ENCODE data around the gene AMZ2.
"Not testable (repeated sequence)": the region's sequence is repeated elsewhere in the genome, so short reads cannot be mapped to it uniquely, and the experiment has no call there.

AMZ2 gene

DNA sequence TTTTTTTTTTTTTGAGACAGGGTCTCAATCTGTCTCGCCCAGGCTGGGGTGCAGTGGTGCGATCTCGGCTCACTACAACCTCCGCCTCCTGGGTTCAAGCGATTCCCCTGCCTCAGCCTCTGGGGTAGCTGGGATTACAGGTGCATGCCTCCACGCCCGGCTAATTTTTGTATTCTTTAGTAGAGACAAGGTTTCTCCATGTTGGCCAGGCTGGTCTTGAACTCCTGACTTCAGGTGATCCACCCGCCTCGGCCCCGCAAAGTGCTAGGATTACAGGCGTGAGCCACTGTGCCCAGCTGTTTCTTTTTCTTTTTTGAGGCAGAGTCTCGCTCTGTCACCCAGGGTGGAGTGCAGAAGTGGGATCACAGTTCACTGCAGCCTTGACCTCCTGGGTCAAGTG is 27.1 kb upstream of the AMZ2 start:
- not testable (repeated sequence) for DNase-seq (ENCODE audit: low spot score)

DNA sequence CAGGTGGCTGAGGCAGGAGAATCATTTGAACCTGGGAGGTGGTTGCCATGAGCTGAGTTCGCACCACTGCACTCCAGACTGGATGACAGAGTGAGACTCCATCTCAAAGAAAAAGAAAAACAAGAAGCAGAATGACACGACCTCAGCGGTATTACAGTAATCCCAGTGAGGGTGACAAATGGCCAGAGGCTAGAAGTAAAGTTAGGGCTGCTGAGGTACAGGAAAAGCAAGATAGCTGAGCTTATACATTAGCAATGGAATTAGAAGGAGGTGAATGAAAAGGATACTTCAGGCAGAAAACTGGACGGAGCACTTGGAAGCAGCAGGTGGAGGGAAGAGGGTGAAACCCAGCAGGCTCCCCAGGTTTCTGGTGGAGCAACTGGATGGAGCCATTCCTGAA is 26.1 kb upstream of the AMZ2 start:
- DNase-seq (ENCODE audit: low spot score), result no peak

DNA sequence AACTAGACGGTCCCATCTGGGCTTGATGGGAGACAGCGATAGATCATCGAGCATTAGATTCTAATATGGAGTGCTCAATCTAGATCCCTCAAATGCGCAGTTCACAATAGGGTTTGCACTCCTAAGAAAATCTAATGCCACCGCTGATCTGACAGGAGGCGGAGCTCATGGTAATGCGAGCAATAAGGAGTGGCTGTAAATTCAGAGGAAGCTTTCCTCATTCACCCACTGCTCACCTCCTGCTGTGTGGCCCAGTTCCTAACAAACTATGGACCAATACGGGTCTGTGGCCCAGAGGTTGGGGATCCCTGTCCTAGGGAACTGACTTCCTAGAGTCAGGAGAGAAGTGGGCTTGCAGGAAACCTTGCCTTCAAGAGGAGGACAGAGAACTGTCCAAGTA is 25.2 kb upstream of the AMZ2 start:
- no peak for DNase-seq (ENCODE audit: low spot score)

DNA sequence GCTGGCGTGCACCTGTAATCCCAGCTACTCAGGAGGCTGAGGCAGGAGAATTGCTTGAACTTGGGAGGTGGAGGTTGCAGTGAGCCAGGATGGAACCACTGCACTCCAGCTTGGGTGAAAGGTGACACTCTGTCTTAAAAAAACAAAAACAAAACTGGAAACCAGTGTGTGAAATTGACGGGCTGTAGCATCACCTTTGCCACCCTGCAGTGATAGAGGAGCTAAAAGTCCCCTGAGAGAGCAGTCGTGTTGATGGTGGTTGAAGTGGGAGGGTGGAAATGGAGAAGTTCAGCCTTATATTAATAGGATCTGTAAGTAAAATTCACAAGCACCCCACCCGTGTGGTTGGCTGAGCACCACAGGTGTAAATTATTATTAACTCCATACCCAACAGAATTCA is 22.8 kb upstream of the AMZ2 start:
- DNase-seq (ENCODE audit: low spot score), result not testable (repeated sequence)

DNA sequence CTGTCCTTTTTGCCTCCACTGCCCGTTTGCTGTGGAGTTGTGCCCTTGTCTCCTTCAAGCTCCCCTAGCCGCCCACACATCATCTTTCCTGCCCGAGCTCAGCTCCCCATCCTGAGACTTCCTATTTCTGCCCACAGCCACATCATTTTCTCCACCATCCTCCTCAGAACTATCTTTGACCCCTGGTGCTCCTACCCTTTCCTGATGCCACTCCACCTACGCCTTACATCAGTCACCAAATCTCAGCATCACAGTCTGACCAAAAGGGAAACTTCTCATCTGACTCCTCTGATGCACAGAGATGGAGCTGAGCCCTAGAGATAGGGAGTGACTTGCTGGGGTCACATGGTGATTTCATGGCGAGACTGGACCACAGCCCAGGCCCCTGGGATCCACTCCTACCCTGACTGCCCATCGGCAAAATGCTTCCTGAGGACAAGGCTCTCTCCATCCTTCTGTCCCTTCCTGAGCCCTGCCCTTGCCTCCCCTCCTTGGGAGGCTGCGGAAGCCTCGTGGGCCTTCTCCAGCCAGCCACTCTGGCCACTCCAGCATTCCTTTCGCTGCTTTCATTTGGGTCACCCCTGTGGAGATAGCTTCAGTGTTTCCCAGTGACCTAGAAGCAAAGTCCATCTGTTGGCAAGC is 19.7 kb upstream of the AMZ2 start:
- DNase-seq (ENCODE audit: low spot score), result peak; percentile 58

DNA sequence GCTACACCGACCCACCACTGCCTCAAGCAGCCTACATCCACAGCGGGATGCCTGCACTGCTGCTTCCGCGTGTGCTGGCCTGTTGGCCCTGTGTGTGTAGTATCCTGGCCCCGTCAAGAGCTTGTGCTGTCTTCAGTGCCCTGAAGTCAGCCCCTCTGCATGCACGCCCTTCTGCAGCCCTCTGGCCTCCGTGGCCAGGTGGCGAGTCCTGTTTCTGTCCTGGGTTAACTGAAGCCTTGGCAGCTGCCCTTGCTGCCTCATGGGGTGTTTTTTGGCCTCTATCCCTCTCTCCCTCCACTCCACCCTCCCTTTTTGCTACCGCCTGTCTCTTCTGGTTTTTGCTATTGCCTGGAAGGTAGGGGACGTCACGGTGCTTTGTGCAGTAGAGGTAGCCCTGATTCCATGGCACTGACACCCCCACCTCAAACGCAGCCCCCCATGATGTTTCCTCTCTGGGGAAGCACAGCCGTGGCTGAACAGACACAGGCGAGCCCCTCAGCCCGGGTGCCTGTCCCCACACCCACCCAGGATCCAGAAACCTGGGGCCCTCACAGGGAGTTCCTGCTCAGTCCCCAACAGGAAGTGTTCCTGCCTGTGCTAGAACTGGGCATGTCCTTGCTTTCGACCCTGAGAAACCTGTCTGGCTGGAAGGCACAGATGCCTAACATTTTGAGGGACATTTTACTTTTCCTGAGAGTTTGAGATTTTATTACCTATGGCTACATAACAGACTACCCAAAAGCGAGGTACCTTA is 18.8 kb upstream of the AMZ2 start:
- no peak for DNase-seq (ENCODE audit: low spot score)

DNA sequence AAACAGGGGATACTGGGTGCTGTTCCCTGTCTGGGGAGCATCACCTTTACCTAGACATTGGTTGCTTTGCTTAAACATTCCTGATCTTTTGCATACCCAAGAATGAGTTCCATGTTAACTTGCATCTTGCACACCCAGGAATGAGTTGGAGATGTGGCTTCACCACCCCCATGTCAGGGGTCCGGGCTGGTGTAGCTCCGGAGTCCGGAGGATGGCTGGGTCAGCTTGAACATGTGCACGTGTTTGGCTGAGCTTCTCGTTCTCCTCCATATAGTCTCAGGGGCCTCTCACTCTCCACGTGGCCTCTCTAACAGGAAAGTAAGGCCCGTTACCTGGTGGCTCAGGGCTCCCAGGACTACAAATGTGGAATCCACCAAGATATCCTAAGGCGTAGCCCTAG is 18.2 kb upstream of the AMZ2 start:
- DNase-seq (ENCODE audit: low spot score), result no peak

DNA sequence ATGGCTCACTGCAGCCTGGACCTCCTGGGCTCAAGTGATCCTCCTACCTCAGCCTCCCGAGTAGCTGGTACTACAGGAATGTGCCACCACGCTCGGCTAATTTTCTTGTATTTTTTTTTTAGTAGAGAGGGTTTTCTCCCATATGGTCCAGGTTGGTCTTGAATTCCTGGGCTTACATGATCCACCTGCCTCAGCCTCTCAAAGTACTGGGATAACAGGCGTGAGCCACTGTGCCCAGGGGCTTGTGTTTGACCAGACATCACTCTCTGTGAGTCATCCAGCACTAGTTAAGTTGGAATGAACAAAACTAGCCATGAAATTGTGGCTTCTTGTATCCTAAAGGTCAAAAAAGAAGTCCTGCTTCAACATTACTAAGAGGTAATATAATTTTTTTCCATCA is 16.7 kb upstream of the AMZ2 start:
- DNase-seq (ENCODE audit: low spot score), result not testable (repeated sequence)

DNA sequence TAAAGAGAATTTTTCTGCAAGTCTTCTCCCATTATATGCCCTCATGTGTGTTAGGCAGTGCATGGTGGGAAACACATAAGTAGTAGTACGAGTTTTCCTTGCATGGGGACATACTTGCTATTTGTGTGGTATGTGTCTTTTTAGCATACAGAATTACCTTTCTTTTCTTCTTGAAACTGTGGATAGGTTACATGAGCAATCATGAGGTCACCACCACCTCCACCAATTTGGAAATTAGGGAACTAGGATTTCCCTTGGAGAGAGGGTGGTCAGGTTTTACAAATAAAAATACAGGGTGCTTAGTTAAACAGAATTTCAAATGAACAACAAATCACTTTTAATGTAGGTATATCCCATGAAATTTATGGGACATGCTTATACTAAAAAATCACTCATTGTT is 16.3 kb upstream of the AMZ2 start:
- DNase-seq (ENCODE audit: low spot score), result no peak

DNA sequence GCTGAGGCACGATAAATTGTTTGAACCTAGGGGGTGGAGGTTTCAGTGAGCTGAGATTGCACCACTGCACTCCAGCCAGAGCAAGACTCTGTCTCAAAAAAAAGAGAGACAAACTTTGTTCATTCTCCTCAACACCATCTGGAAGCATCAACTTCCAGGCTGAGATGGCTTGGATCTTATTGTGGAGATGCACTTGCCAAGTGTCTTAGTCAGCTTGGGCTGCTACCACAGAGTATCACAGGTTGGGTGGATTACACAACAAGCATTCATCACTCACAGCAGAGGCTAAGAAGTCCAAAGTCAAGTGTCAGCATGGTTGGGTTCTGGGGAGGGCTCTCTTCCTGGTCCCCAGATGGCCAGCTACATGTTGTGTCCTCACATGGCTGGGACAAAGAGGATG is 15.1 kb upstream of the AMZ2 start:
- DNase-seq (ENCODE audit: low spot score), result not testable (repeated sequence)

DNA sequence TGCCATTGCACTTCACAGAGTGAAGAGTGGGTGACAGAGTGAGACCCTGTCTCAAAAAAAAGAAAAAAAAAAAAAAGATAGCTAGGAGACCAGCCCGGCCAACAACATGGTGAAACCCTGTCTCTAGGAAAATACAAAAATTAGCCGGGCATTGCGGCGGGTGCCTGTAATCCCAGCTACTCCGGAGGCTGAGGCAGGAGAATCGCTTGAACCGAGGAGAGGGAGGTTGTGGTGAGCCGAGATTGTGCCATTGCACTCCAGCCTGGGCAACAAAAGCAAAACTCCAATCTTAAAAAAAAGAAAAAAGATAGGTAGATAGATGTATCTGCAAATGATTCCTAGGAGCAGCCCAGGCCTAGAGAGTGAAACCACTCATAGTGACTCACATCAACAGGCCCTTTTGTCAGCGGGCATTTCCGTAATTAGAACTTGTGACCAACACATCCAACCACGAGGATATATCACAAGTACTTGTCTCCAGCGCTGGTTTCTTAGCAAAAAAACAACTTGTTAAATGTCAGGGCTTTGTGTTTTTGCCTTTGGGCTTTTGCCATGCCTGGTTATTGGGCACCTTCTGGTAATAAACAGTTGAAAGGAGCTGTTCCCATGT is 13.0 kb upstream of the AMZ2 start:
- peak; percentile 79 for DNase-seq (ENCODE audit: low spot score)

DNA sequence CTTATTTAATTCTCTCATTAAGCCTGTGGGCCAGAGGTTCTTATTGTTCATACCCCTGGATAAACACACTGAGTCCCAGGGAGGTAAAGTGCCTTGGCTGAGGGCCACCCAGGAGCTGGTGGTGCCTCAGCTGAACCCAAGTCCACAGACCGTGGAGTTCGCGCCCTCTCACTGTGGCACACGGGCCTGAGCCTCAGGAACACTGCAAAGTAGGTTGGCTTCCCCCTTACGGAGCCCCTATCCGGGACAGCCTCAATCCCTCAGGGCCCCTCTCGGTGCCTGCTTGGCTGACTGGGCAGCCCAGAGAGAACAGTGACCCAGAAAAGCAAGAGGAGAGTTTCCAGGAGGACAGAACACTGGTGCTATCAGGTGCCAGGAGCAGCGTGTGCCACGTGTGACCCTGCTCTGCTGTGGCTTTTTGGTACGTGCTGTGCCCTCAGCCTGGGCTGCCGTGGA is 12.5 kb upstream of the AMZ2 start:
- DNase-seq (ENCODE audit: low spot score), result not testable (repeated sequence)

DNA sequence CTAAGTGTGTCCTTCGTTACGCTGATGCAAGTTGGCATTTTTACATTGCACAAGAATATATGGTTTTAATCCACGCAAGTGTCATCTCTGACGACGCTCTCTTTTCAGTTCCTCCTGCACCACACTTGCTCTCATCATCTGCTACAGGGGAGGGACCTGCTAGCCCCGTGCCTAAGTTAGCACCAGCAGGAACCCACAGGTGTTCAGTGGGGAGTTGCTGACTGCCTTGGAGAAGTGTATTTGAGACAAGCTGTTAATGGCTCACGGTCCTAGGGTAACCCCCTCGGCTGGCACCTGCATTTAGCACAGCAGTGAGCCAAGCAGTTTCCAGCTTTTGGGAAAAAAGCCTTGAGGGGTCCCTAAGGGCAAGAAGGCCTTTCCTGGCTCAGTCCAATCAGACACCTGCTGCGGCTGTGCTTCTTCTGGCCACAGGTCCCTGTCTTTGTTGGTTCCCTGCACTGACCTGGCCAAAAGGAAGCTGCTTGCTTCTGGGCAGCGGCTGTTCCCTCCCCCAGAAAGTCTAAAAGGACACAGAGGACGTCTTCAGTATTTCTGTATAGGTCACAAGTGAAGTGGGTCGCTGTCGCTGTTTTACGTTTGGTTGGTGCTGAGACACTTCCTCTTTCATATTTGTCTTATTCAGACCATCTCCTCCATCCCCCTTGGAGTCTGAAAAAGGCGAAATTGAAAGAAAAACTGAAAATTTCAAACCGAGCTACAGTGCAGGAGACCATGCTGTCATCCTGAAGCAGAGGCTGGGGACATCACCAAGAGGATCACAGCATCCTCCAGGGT is 10.3 kb upstream of the AMZ2 start:
- DNase-seq (ENCODE audit: low spot score), result peak; percentile 78

DNA sequence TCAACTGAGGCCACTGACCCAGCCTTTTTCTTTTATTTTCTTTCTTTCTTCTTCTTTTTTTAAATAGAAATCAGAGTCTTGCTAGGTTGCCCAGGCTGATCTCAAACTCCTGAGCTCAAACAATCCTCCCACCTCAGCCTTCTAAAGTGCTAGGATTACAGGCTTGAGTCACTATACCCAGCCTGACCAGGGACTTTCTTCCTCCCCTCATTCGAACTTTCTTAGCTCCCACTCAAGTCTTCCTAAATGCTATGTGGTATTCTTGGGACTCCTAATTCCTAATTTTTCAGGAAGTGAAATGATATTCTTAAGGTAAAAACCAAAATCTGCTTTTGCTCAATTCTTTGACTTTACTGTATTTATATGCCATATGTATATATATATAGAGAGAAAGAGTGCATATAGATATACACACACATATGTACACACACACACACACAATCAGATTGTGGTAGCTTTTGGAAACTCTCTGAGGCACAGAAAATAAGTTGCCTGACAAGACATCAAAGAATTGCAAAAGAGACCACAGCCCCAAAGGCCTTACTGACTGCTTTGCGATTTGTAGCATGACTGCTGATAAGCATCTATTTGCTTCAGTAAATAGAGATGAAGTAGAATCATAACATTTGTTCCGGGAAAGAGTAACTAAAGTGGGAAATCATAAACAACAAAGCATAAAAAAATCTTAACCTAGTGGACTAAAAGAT is 9.5 kb upstream of the AMZ2 start:
- DNase-seq (ENCODE audit: low spot score), result peak; percentile 63

DNA sequence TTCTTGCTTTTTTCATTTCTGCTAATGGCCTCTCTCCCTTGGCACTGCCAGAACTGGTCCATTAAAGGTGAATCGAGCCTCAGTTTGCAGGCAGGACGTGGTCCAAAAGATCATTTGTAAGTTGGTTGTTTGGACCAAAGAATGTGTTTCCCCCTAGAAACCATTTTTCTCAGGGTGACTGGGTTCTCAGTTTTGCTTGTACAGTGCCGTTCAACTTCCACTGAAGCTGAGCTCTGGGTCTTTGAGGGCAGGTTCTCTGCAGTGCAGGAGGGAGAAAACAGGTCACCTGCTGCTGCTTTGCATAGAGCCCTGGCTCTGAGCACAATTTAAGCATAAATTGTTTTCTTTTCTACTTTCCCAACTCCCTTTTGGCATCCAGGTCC is 9.0 kb upstream of the AMZ2 start:
- peak; percentile 79 for DNase-seq (ENCODE audit: low spot score)

DNA sequence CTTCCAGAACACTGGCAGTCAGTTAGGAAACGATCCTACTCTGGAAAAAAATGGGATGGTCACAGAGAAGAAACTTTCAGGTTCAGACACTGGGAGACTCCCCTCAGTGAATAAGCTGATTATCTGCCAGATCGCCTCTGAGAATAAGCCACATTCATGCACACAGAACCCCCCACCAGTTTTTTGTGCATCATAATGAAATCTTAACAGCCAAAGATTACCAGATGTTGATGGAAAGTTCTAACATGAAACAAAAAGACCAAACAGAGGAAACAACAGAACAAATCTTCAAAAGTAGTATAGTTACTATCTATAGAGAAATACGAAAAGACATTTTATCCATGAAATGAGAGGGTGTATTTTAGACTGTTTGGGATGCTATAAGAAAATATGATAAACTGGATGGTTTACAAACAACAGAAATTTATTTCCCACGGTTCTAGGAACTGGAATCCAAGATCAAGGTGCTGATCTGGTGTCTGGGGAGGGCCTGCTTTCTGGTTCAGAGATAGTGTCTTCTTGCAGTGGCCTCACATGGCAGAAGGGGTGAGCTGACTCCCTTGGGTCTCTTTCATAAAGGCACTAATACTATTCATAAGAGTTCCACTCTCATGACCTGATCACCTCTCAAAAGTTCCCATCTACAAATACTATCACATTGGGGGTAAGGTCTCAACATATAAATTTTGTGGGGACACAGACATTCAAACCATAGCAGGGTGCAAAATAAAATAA is 8.0 kb upstream of the AMZ2 start:
- peak; percentile 22 for DNase-seq (ENCODE audit: low spot score)

DNA sequence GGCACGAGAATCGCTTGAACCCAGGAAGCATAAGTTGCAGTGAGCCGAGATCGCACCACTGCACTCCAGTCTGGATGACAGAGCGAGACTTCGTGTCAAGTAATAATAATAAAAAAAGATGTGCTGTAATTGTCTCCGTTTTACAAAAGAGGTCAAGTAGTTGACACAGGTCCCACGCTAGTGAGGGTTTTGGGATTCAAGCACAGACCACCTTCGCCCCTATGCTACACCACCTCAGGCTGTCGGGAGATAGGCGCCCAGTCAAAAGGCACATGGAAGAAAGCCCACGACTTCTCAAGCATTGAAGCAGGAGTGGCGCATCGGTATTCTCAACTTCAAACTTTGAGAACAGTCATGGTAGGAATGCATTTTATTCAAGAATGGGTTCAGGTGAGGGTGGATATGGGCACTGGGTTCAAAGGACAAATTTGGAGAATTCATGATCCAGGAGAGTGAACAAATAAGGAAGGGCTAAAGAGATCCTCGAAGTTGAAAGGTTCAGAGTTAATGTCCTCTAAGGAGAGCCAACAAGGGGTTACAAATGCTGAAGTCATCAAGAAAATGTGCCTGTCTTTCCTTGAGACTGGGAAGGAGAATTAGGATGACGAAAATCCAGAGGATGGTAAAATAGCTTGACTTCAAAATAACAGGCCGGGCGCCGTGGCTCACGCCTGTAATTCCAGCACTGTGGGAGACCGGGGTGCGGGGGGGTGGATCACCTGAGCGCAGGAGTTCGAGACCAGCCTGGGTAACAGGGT is 1.4 kb upstream of the AMZ2 start:
- no peak for DNase-seq (ENCODE audit: low spot score)

DNA sequence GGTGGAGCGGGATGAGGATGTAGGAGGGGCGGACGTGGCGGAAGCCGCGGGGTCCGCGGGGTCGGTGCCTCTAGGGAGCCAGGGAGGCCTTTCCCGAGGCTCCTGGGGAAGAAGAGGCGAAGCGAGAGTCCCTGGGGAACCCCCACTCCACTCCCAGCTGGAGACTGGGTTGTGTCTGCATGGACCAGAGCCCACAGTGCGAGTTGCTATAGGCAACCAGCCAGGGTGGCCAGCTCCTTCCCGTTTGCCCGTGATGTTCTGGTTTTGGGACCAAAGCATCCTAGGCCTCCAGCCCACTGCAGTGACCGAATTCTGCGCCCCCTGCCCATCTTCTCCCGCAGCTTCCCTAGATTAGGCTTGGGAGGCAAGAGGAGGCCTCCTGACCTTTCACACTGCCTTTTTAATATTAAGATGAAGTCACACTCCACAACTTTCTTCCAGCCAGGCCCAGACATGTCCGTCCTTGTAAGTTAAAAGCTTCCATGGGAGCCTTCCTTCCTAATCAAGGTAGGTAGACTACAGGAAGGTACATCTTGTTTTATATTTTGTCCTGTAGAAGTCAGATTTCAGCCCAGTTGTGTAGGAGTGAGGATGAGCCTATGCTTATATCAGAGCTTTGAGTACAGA is 469 bp downstream of the AMZ2 start:
- DNase-seq (ENCODE audit: low spot score), result no peak

DNA sequence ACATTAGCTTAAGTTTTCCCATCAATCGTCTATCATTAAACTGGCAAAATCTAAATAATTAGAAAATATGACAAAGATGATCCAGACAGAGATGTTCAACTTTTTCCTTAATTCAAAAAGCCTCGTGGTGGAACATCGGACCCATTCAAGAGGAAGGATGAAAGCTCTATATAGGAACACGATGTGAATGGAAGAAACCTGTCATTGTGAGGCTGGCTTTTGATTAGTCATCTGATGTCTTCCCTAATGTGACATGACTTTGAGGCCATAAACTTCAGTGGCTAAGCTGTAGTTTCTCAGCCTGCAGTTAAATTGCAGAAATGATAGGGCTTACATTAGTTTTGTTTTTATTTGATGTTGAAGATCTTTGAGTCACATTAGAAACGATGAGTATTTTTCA is 1.0 kb downstream of the AMZ2 start:
- DNase-seq (ENCODE audit: low spot score), result peak; percentile 71

DNA sequence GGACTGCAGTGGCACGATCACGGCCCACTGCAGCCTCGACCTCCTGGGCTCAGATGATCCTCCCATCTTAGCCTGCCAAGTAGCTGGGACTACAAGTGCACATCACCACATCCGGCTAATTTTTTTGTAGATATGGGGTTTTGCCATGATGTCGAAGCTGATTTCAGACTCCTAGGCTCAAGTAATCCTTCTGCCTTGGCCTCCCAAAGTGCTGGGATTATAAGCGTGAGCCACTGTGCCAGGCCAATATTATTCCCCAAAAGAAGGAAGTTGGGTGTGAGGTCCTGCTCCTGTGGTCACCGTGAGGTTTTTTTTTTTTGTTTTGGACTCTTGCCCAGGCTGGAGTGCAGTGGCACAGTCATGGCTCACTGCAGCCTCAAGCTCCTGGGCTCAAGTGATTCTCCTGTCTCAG is 1.5 kb downstream of the AMZ2 start:
- DNase-seq (ENCODE audit: low spot score), result peak; percentile 32
